Measurements from ENCODE around the gene FBXO2. TPM values are rescaled to one million over a fixed set of nuclear protein-coding genes. Genes with fewer than 3 reads are reported as not detected.

FBXO2 gene
- total RNA-seq, 1 experiment from 2014 or later: 131 TPM

DNA sequence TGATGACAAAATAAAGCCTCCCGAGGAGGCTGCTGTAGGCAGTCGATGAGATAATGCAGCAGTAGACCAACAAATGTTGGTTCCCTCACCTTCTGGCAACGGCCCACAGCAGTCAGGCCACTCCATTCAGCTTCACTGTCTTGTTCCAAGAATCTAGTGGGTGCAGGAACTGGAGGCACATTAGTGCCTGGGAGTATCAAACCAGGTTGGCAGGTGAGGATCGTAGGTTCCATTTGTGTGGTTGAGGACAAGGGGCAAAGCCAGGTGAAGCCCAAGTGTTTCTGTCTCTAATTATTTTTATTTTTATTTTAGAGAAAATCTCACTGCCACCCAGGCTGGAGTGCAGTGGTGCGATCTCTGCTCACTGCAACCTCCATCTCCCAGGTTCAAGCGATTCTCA, 13.3 kb downstream of the FBXO2 start:
- ATAC-seq: no peak
- intact Hi-C loops (cut with micrococcal nuclease; ENCODE audit: unreplicated experiment): loop anchor here (5.0 to 10.0 kb wide), 3 partner anchors 306 to 606 kb away; no protein-coding TSS in a partner anchor
- Histone ChIP-seq H3K36me3 (ENCODE audit: control insufficient read depth, insufficient read depth, low read length) (no peaks in the 10 kb centered on the region), H3K4me1 (ENCODE audit: control insufficient read depth, insufficient read depth, low read length) (no peaks in the 10 kb centered on the region), H3K27me3 (ENCODE audit: control insufficient read depth, insufficient read depth, low read length) (peaks cover 5% of the 10 kb centered on the region; the same call in 1 of the 2 replicates), H3K4me3 (ENCODE audit: low read depth in 2 of 2, low read length in 2 of 2) (no peak overlapping the region), H3K27ac (ENCODE audit: low read length) (no peak overlapping the region), H3K9me3 (ENCODE audit: control insufficient read depth, insufficient read depth, low read depth, low read length) (no peaks in the 10 kb centered on the region)
- BruUV-seq (replicated peaks): no TSS peak
- ChIA-PET POLR2A (interaction anchor here (0.6 kb wide), 1 partner anchor 96 kb away, joined by 3 read pairs; no protein-coding TSS in a partner anchor), CTCF (interaction anchor here (1.1 kb wide), 1 partner anchor 374 kb away, joined by 3 read pairs; no protein-coding TSS in a partner anchor)
- no peak for DNase-seq (ENCODE audit: low read depth, low spot score)
- TF ChIP-seq SIN3A (IDR thresholded peaks at IDR 0.05; ENCODE audit: borderline replicate concordance, insufficient read depth, low read depth, low read length) (no peak), POLR2AphosphoS5 (IDR thresholded peaks at IDR 0.05; ENCODE audit: low read depth, low read length) (no peak), TCF7L2 (IDR thresholded peaks at IDR 0.05; ENCODE audit: low read depth, low read length) (no peak)
- TF ChIP-seq, protein P1, sequence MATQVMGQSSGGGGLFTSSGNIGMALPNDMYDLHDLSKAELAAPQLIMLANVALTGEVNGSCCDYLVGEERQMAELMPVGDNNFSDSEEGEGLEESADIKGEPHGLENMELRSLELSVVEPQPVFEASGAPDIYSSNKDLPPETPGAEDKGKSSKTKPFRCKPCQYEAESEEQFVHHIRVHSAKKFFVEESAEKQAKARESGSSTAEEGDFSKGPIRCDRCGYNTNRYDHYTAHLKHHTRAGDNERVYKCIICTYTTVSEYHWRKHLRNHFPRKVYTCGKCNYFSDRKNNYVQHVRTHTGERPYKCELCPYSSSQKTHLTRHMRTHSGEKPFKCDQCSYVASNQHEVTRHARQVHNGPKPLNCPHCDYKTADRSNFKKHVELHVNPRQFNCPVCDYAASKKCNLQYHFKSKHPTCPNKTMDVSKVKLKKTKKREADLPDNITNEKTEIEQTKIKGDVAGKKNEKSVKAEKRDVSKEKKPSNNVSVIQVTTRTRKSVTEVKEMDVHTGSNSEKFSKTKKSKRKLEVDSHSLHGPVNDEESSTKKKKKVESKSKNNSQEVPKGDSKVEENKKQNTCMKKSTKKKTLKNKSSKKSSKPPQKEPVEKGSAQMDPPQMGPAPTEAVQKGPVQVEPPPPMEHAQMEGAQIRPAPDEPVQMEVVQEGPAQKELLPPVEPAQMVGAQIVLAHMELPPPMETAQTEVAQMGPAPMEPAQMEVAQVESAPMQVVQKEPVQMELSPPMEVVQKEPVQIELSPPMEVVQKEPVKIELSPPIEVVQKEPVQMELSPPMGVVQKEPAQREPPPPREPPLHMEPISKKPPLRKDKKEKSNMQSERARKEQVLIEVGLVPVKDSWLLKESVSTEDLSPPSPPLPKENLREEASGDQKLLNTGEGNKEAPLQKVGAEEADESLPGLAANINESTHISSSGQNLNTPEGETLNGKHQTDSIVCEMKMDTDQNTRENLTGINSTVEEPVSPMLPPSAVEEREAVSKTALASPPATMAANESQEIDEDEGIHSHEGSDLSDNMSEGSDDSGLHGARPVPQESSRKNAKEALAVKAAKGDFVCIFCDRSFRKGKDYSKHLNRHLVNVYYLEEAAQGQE (IDR thresholded peaks at IDR 0.05; ENCODE audit: insufficient read depth in 1 of 2, low read depth in 2 of 2, low read length in 1 of 2): no peak
- TF ChIP-seq, protein P2, sequence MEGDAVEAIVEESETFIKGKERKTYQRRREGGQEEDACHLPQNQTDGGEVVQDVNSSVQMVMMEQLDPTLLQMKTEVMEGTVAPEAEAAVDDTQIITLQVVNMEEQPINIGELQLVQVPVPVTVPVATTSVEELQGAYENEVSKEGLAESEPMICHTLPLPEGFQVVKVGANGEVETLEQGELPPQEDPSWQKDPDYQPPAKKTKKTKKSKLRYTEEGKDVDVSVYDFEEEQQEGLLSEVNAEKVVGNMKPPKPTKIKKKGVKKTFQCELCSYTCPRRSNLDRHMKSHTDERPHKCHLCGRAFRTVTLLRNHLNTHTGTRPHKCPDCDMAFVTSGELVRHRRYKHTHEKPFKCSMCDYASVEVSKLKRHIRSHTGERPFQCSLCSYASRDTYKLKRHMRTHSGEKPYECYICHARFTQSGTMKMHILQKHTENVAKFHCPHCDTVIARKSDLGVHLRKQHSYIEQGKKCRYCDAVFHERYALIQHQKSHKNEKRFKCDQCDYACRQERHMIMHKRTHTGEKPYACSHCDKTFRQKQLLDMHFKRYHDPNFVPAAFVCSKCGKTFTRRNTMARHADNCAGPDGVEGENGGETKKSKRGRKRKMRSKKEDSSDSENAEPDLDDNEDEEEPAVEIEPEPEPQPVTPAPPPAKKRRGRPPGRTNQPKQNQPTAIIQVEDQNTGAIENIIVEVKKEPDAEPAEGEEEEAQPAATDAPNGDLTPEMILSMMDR (IDR thresholded peaks at IDR 0.05): no peak
- in situ Hi-C loops (cut with HindIII; ENCODE audit: low pct_unique_long_range_greater_than_20kb, low sequenced_read_pairs): no loop called here

DNA sequence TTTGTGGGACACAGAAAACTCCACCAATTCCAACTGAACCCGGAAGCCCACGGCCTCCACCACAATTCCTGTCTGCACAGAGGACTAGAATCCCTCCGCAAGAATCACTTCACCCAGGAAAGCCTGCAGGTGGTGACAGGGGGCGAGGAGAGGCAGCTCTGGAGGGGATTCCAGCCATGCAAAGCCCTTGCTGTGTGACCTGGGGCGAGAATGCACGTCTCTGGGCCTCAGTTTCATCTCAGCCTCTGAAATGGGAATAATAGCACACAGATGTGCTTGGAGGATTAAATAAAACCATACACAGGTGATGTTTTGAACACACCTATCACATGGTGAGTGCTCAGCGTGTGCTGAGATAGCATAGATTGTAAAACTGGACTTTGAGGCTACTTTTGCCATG, 14.1 kb downstream of the FBXO2 start:
- CTCF ChIA-PET: interaction anchor here (0.5 kb wide), 1 partner anchor 70 kb away, joined by 4 read pairs; no protein-coding TSS in a partner anchor
- no peaks in the 10 kb centered on the region for H3K4me1 ChIP-seq (ENCODE audit: control insufficient read depth, insufficient read depth, low read length)
- no peaks in the 10 kb centered on the region for H3K36me3 ChIP-seq (ENCODE audit: control insufficient read depth, insufficient read depth, low read length)
- no peak for DNase-seq (ENCODE audit: low read depth, low spot score)
- in situ Hi-C loops (cut with HindIII; ENCODE audit: low pct_unique_long_range_greater_than_20kb, low sequenced_read_pairs): no loop called here
- POLR2A ChIA-PET: no interaction called here
- no peak for TF ChIP-seq TCF7L2 (IDR thresholded peaks at IDR 0.05; ENCODE audit: low read depth, low read length)
- TF ChIP-seq SIN3A (IDR thresholded peaks at IDR 0.05; ENCODE audit: borderline replicate concordance, insufficient read depth, low read depth, low read length): no peak
- no peak; the same call in 1 of the 2 replicates for TF ChIP-seq POLR2AphosphoS5 (IDR thresholded peaks at IDR 0.05; ENCODE audit: low read depth, low read length)
- TF ChIP-seq, protein P2 (IDR thresholded peaks at IDR 0.05): no peak
- TF ChIP-seq, protein P1 (IDR thresholded peaks at IDR 0.05; ENCODE audit: insufficient read depth in 1 of 2, low read depth in 2 of 2, low read length in 1 of 2): no peak
- no peak overlapping the region for H3K4me3 ChIP-seq (ENCODE audit: low read depth in 2 of 2, low read length in 2 of 2)
- intact Hi-C loops (cut with micrococcal nuclease; ENCODE audit: unreplicated experiment): loop anchor here (5.0 to 10.0 kb wide), 3 partner anchors 305 to 605 kb away; no protein-coding TSS in a partner anchor
- no peaks in the 10 kb centered on the region for H3K9me3 ChIP-seq (ENCODE audit: control insufficient read depth, insufficient read depth, low read depth, low read length)
- no peak for ATAC-seq
- BruUV-seq (replicated peaks): no TSS peak
- H3K27ac ChIP-seq (ENCODE audit: low read length): no peak overlapping the region
- peaks cover 5% of the 10 kb centered on the region; the same call in 1 of the 2 replicates for H3K27me3 ChIP-seq (ENCODE audit: control insufficient read depth, insufficient read depth, low read length)
